ENCODE data around the gene NTM. TPM values are rescaled to one million over a fixed set of nuclear protein-coding genes. Genes with fewer than 3 reads are reported as not detected.

The NTM gene
- polyA plus RNA-seq, 1 donor from 2014 or later = 39.4 TPM

DNA sequence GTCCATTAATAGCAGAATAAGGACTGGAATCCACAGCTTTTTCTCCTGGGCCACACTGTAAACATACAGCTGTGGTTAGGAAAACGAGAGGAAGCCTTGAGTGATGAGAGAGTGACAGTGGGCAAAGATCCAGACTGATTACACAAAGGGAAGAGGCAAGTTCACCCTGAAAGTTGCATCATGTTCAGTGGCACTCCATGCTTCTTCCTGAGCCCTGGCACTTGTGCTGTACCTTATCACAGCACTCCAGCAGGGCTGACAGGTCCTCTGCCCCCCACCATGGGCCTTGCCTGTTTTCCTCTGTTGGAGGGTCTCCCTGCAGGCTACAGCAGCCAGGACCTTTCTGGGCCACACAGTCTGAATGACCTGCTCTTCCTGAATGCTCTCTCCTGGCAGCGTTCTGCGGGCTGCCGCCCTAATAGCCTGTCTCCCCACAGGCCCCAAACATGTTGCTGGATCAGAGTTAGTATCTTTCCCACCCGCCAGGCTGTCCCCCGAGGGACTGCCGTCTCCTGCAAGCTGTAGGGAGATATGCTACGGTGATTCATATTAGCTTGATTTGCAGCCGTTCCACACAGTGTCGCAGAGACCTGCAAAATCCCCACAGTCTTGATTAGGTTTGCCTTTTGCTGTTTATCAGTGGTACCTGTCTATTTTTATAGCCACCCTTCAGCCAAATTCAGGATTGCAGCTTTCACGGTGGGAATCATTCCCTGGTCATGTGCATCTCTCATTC, 60.2 kb downstream of the NTM start:
- Histone ChIP-seq H2AFZ (ENCODE audit: low read depth, low read length) (no peak overlapping the region), H3K9me3 (ENCODE audit: low read length) (no peaks in the 10 kb centered on the region), H3K9ac (ENCODE audit: low read length) (no peak overlapping the region), H3K27me3 (ENCODE audit: insufficient read depth, low read depth, low read length) (no peaks in the 10 kb centered on the region), H3K4me3 (ENCODE audit: low read length) (no peak overlapping the region), H3F3A (ENCODE audit: insufficient read depth, low read length, poor library complexity, severe bottlenecking) (no peaks in the 10 kb centered on the region), H3K27ac (ENCODE audit: low read length) (no peak overlapping the region), H3K4me2 (ENCODE audit: low read length) (no peak overlapping the region), H3K79me2 (replicated peaks; ENCODE audit: insufficient read depth, low read length) (no peaks in the 10 kb centered on the region), H3K36me3 (ENCODE audit: insufficient read depth, low read length) (no peaks in the 10 kb centered on the region), H3K9me2 (ENCODE audit: insufficient read depth, low read length) (no peaks in the 10 kb centered on the region), H4K20me1 (ENCODE audit: insufficient read depth) (no peaks in the 10 kb centered on the region)
- no peak for TF ChIP-seq RAD21 (conservative IDR thresholded peaks at IDR 0.05)

DNA sequence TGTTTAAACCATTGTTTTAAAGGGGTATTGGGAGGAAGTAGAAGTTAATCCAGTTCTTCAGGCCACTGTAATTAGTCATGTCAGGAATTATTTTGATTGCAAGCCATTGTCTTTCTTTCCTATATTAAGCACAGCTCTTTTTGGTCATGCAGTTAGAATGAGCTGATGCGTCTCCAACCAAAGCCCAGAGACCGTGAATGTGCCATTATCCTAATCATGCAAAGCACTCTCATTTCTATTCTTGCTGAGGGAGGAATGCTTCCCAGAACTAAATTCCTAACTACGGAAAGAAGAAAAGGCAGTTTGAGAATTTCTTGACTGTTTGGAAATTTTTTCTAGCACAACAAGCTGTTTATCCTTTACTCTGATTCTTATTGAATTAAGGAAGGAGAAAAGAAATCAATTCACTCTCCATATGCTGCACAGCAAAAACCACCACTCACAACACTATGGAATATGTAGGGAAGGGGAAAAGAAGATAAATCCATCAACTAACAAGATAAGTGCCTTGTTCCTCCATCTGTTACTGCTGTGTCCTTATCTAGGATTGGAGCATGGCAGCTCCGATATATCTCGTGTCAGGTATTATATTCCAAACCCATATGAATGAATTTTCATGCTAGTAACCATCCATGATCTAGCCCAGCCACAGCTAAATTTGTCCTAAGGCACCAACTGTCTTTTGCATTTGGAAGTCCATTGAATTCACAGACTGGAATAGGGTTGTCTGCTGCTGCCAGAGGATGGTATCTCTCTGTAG, 70.8 kb downstream of the NTM start:
- H3K27me3 ChIP-seq (ENCODE audit: insufficient read depth, low read depth, low read length) = no peaks in the 10 kb centered on the region
- no peaks in the 10 kb centered on the region for H3K79me2 ChIP-seq (replicated peaks; ENCODE audit: insufficient read depth, low read length)
- no peaks in the 10 kb centered on the region for H3K36me3 ChIP-seq (ENCODE audit: insufficient read depth, low read length)
- no peak overlapping the region for H3K4me2 ChIP-seq (ENCODE audit: low read length)
- no peak overlapping the region for H3K4me3 ChIP-seq (ENCODE audit: low read length)
- H4K20me1 ChIP-seq (ENCODE audit: insufficient read depth) = no peaks in the 10 kb centered on the region
- no peak overlapping the region for H2AFZ ChIP-seq (ENCODE audit: low read depth, low read length)
- no peaks in the 10 kb centered on the region for H3F3A ChIP-seq (ENCODE audit: insufficient read depth, low read length, poor library complexity, severe bottlenecking)
- no peak overlapping the region for H3K27ac ChIP-seq (ENCODE audit: low read length)
- H3K9me3 ChIP-seq (ENCODE audit: low read length) = no peaks in the 10 kb centered on the region
- no peak for TF ChIP-seq EP300 (conservative IDR thresholded peaks at IDR 0.05; ENCODE audit: poor library complexity, severe bottlenecking)
- TF ChIP-seq, protein P1, sequence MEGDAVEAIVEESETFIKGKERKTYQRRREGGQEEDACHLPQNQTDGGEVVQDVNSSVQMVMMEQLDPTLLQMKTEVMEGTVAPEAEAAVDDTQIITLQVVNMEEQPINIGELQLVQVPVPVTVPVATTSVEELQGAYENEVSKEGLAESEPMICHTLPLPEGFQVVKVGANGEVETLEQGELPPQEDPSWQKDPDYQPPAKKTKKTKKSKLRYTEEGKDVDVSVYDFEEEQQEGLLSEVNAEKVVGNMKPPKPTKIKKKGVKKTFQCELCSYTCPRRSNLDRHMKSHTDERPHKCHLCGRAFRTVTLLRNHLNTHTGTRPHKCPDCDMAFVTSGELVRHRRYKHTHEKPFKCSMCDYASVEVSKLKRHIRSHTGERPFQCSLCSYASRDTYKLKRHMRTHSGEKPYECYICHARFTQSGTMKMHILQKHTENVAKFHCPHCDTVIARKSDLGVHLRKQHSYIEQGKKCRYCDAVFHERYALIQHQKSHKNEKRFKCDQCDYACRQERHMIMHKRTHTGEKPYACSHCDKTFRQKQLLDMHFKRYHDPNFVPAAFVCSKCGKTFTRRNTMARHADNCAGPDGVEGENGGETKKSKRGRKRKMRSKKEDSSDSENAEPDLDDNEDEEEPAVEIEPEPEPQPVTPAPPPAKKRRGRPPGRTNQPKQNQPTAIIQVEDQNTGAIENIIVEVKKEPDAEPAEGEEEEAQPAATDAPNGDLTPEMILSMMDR (IDR thresholded peaks at IDR 0.05; ENCODE audit: poor library complexity, severe bottlenecking) = no peak
- TF ChIP-seq EZH2 (IDR thresholded peaks at IDR 0.05; ENCODE audit: borderline replicate concordance, insufficient read depth, low read length, poor library complexity, severe bottlenecking) = no peak
- TF ChIP-seq SMC3 (conservative IDR thresholded peaks at IDR 0.05; ENCODE audit: poor library complexity) = no peak
- TF ChIP-seq TAF1 (IDR thresholded peaks at IDR 0.05; ENCODE audit: low read depth) = no peak
- TF ChIP-seq RAD21 (conservative IDR thresholded peaks at IDR 0.05) = no peak
- TF ChIP-seq, protein P2, sequence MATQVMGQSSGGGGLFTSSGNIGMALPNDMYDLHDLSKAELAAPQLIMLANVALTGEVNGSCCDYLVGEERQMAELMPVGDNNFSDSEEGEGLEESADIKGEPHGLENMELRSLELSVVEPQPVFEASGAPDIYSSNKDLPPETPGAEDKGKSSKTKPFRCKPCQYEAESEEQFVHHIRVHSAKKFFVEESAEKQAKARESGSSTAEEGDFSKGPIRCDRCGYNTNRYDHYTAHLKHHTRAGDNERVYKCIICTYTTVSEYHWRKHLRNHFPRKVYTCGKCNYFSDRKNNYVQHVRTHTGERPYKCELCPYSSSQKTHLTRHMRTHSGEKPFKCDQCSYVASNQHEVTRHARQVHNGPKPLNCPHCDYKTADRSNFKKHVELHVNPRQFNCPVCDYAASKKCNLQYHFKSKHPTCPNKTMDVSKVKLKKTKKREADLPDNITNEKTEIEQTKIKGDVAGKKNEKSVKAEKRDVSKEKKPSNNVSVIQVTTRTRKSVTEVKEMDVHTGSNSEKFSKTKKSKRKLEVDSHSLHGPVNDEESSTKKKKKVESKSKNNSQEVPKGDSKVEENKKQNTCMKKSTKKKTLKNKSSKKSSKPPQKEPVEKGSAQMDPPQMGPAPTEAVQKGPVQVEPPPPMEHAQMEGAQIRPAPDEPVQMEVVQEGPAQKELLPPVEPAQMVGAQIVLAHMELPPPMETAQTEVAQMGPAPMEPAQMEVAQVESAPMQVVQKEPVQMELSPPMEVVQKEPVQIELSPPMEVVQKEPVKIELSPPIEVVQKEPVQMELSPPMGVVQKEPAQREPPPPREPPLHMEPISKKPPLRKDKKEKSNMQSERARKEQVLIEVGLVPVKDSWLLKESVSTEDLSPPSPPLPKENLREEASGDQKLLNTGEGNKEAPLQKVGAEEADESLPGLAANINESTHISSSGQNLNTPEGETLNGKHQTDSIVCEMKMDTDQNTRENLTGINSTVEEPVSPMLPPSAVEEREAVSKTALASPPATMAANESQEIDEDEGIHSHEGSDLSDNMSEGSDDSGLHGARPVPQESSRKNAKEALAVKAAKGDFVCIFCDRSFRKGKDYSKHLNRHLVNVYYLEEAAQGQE (IDR thresholded peaks at IDR 0.05; ENCODE audit: borderline replicate concordance) = no peak
- TF ChIP-seq POLR2AphosphoS5 (IDR thresholded peaks at IDR 0.05) = no peak
- TF ChIP-seq MXI1 (conservative IDR thresholded peaks at IDR 0.05; ENCODE audit: poor library complexity, severe bottlenecking) = no peak
- H3K9me2 ChIP-seq (ENCODE audit: insufficient read depth, low read length) = no peaks in the 10 kb centered on the region
- no peak overlapping the region for H3K9ac ChIP-seq (ENCODE audit: low read length)

Data from neural cell (in vitro differentiated cells).